GM12865 (cell line): ENCODE results near the gene RCAN1.

Experiments
- DNase-seq: peaks from one replicate; pipeline ENCODE4 v3.0.0; 2010; ENCODE audit warnings: low read depth
- H3K4me3 ChIP-seq: 2 replicates; pipeline ENCODE4 v1.5.1; 2011; ENCODE audit warnings: mild to moderate bottlenecking, low read depth, low read length, control low read depth
- CTCF ChIP-seq: IDR thresholded peaks from 2 replicates; pipeline ENCODE4 v1.5.1; 2011; ENCODE audit warnings: low read length, control low read depth, low read depth, inconsistent platforms; ENCODE audit not compliant: insufficient read depth; ENCODE audit errors: missing control alignments

The RCAN1 gene

DNA sequence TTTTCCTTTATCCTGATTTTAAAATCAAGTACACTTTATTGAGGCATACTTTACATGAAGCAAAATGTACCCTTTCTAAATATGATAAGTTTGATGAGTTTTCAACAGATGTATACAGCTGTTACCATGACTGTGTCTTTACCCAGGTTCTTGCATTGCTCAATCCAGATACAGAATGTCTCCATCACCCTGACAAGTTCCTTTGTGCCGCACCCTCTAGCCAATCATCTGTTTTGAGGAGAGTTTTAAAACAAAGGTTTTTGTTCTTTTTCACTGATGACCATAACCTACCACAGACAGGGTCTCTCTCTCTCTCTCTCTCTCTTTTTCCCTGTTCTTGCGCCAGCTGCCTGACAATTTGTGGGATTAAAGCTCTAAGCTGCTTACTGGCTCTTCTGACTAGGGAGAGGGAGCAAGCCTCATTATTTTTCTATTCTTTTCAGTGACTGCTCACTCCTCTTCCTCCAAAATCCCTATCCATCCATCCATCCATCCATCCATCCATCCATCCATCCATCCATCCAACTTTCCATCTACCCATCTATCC, 101.7 kb downstream of the RCAN1 start:
- no peak for DNase-seq
- no peak for TF ChIP-seq CTCF

DNA sequence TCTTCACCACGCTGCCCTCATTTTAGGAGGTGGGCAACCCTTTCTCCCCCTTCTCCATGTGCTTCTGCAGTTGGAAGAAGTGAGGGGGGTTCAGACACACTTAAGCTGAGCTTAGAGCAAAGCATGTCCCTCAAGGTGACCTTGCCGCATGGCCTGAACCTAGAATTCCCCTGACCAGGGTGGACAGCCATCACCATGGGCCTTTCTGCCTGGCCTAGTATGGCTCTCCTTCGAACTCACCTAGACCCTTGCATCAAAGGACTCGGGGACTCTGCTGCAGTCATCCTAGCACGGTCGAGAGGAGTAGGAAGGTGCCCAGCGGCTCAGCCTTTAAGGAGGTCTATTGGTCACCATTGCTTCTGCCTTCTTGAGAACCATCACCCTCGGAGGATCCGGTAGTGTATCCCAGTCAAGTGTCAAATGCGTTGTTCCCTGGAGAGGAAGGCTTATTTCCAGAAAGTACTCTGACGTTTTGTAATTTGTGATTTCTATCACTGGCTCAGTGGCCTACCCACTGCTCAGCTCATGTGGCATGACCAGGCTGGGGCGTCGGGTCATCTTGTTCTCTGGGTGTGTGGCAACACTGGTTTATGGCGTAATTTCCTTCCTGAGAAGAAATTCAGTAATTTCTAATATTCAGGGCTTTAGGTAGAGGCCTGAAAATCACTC, 103.0 kb downstream of the RCAN1 start, which contains the start of gene KCNE1:
Gene KCNE1, minus strand, starts transcription at position 424 of the 669 bp plus-strand sequence. CDS start 62,576 bp downstream, outside the sequence.
- no peak for DNase-seq
- no peak within 1 kb of the TSS for H3K4me3 ChIP-seq
- no peak for TF ChIP-seq CTCF

More for the DNA sequence above, 101.7 kb downstream of the RCAN1 start:
- H3K4me3 ChIP-seq, result no peak overlapping the region

DNA sequence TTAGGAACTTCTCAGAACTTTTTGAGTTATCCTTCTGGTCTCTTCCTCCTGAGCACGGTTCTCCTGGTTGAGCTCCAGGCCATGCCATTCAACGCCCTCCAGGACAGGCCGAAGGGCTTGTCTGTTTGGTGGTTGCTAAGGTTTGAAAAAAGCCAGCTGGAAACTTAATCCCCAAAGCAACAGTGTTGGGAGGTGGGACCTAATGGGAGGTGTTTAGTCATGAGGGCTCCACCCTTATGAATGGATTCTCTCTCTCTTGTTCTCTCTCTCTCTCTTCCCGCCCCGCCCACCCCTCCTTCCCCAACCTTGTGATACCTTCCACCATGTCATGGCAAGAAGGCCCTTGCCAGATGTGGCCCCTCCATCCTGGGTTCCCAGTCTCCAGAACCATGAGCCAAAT, 103.7 kb downstream of the RCAN1 start:
- no peak for TF ChIP-seq CTCF
- H3K4me3 ChIP-seq, result no peak overlapping the region
- no peak for DNase-seq

- H3K4me3 ChIP-seq, result no peak overlapping the region
- DNase-seq, result peak; percentile 77
- TF ChIP-seq CTCF, result peak; percentile 87
These were observed 104.5 kb downstream of the RCAN1 start for GRCh38 chr21:34510148-34511142.

GRCh38 chr21:34509151-34509550, 105.8 kb downstream of the RCAN1 start:
- peak; percentile 27 for DNase-seq
- no peak overlapping the region for H3K4me3 ChIP-seq
- TF ChIP-seq CTCF, result peak; percentile 45

DNA sequence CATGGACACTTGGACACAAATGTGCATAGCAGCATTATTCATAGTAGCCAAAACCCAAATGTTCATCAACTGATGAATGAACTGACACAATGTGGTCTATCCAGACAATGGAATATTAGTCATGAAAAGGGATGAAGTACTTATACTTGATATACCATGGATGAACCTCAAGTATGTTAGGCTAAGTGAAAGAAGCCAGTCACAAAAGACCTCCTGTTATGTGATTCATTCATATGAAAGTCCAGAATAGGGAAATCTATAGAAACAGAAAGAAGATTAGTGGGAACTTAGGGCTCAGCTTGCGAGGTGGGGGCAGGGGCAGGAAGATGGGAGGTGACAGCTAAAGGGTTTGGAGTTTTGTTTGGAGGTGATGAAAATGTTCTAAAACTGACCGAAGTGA, 110.3 kb downstream of the RCAN1 start:
- TF ChIP-seq CTCF, result no peak
- no peak overlapping the region for H3K4me3 ChIP-seq
- no peak for DNase-seq
